Embryonic facial prominence (tissue), 1 donor: ENCODE results near the gene BLVRA.
A peak's percentile ranks its signal among the peaks of the same experiment; 100 is the strongest.
"Not testable (repeated sequence)": the region's sequence is repeated elsewhere in the genome, so short reads cannot be mapped to it uniquely, and the experiment has no call there.

Source experiments
- DNase-seq: peaks from one replicate; pipeline ENCODE4 v3.0.0-alpha.2; 2016; ENCODE audit errors: extremely low spot score

Gene BLVRA

GRCh38 chr7:43758029-43758821 lies at the start of gene BLVRA:
BLVRA (plus strand) TSS chr7:43758680; CDS start chr7:43771159, 12,479 bp downstream.
- DNase-seq = no peak

- DNase-seq = no peak
Measured at GRCh38 chr7:43711503-43711902, 47.0 kb upstream of the BLVRA start.

GRCh38 chr7:43715966-43716365 lies 42.5 kb upstream of the BLVRA start:
- not testable (repeated sequence) for DNase-seq

GRCh38 chr7:43716598-43716997 lies 41.9 kb upstream of the BLVRA start:
- DNase-seq = no peak

GRCh38 chr7:43721193-43721806 lies 37.2 kb upstream of the BLVRA start:
- DNase-seq = no peak

GRCh38 chr7:43723007-43723341 lies 35.5 kb upstream of the BLVRA start:
- no peak for DNase-seq

- no peak for DNase-seq
Measured at GRCh38 chr7:43725251-43725650, 33.2 kb upstream of the BLVRA start.

- no peak for DNase-seq
Measured at GRCh38 chr7:43726466-43726865, 32.0 kb upstream of the BLVRA start.

GRCh38 chr7:43727003-43727402 lies 31.5 kb upstream of the BLVRA start:
- no peak for DNase-seq

GRCh38 chr7:43727494-43727893 lies 31.0 kb upstream of the BLVRA start:
- no peak for DNase-seq

- DNase-seq = peak; percentile 70
Measured at GRCh38 chr7:43729214-43729923, 29.1 kb upstream of the BLVRA start, which contains the start of gene COA1. COA1 (minus strand) TSS chr7:43729523; CDS start chr7:43648614, 80,909 bp downstream.

- DNase-seq = no peak
Measured at GRCh38 chr7:43729924-43730248, 28.6 kb upstream of the BLVRA start.

GRCh38 chr7:43731494-43731893 lies 27.0 kb upstream of the BLVRA start:
- DNase-seq = not testable (repeated sequence)

GRCh38 chr7:43734575-43735332 lies 23.7 kb upstream of the BLVRA start:
- not testable (repeated sequence) for DNase-seq

- DNase-seq = no peak
Measured at GRCh38 chr7:43735403-43735801, 23.1 kb upstream of the BLVRA start.

- no peak for DNase-seq
Measured at GRCh38 chr7:43735802-43736603, 22.5 kb upstream of the BLVRA start.

GRCh38 chr7:43737467-43738127 lies 20.9 kb upstream of the BLVRA start:
- no peak for DNase-seq

GRCh38 chr7:43742692-43743091 lies 15.8 kb upstream of the BLVRA start:
- DNase-seq = no peak

- no peak for DNase-seq
Measured at GRCh38 chr7:43747328-43748105, 11.0 kb upstream of the BLVRA start.

GRCh38 chr7:43749383-43749940 lies 9.0 kb upstream of the BLVRA start:
- no peak for DNase-seq
